ENCODE data around the gene TFPI2.

Gene TFPI2

GRCh38 chr7:93851536-93851935, 39.0 kb downstream of the TFPI2 start:
- no peak for DNase-seq
- H3K36me3 ChIP-seq (ENCODE audit: insufficient read depth, low read length) = no peaks in the 10 kb centered on the region
- H3K9me3 ChIP-seq (ENCODE audit: insufficient read depth, low read length, severe bottlenecking) = no peaks in the 10 kb centered on the region
- H3K4me3 ChIP-seq (ENCODE audit: low read depth in 1 of 2, low read length in 2 of 2) = no peak overlapping the region
- H3K27me3 ChIP-seq (ENCODE audit: insufficient read depth, low read length, poor library complexity) = no peaks in the 10 kb centered on the region
- H2AFZ ChIP-seq (ENCODE audit: low read depth, low read length) = no peak overlapping the region
- no peak for ATAC-seq (ENCODE audit: insufficient read depth, low read depth)
- H3K4me2 ChIP-seq (ENCODE audit: insufficient read depth, low read length) = no peak overlapping the region
- H3K9ac ChIP-seq (ENCODE audit: low read depth, low read length) = no peak overlapping the region
- H3K27ac ChIP-seq (ENCODE audit: low read length) = no peak overlapping the region
- H3K79me2 ChIP-seq (ENCODE audit: insufficient read depth, low read length) = no peaks in the 10 kb centered on the region
- TF ChIP-seq, protein P1, sequence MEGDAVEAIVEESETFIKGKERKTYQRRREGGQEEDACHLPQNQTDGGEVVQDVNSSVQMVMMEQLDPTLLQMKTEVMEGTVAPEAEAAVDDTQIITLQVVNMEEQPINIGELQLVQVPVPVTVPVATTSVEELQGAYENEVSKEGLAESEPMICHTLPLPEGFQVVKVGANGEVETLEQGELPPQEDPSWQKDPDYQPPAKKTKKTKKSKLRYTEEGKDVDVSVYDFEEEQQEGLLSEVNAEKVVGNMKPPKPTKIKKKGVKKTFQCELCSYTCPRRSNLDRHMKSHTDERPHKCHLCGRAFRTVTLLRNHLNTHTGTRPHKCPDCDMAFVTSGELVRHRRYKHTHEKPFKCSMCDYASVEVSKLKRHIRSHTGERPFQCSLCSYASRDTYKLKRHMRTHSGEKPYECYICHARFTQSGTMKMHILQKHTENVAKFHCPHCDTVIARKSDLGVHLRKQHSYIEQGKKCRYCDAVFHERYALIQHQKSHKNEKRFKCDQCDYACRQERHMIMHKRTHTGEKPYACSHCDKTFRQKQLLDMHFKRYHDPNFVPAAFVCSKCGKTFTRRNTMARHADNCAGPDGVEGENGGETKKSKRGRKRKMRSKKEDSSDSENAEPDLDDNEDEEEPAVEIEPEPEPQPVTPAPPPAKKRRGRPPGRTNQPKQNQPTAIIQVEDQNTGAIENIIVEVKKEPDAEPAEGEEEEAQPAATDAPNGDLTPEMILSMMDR (IDR thresholded peaks at IDR 0.05; ENCODE audit: borderline replicate concordance, extremely low read depth, low read length, poor library complexity, severe bottlenecking) = no peak
- no peak for TF ChIP-seq EZH2 (IDR thresholded peaks at IDR 0.05; ENCODE audit: borderline replicate concordance, low read depth, low read length, severe bottlenecking)
- H3K4me1 ChIP-seq (ENCODE audit: insufficient read depth, low read length) = no peaks in the 10 kb centered on the region
- no peaks in the 10 kb centered on the region for H4K20me1 ChIP-seq (ENCODE audit: insufficient read depth, low read length)

GRCh38 chr7:93843260-93843659, 47.3 kb downstream of the TFPI2 start:
- Histone ChIP-seq H2AFZ (ENCODE audit: low read depth, low read length) (no peak overlapping the region), H3K27ac (ENCODE audit: low read length) (no peak overlapping the region)

DNA sequence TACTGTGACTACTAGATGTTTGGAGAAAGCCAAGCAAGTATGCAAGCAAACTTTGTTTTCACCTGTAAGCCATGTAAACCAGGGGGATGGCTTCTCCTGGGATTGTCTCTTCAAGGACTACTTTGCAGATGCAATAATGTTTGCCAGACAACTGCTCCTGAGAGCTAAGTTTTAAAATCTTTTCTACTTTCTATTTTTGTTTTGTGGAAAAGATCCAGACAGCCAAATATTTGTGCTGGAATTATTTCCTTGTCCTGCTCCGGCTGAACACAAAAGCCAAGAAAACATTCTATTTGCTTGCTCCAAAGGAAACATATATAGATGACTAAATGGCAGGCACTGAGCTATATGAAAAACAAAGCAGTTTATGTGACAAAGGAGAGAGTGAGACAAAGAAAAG, 51.6 kb downstream of the TFPI2 start:
- Histone ChIP-seq H3K27me3 (ENCODE audit: insufficient read depth, low read length, poor library complexity) (no peaks in the 10 kb centered on the region), H3K36me3 (ENCODE audit: insufficient read depth, low read length) (no peaks in the 10 kb centered on the region), H3K4me2 (ENCODE audit: insufficient read depth, low read length) (no peak overlapping the region), H3K79me2 (ENCODE audit: insufficient read depth, low read length) (no peaks in the 10 kb centered on the region), H3K4me3 (ENCODE audit: low read depth in 1 of 2, low read length in 2 of 2) (no peak overlapping the region), H3K9ac (ENCODE audit: low read depth, low read length) (no peak overlapping the region), H4K20me1 (ENCODE audit: insufficient read depth, low read length) (no peaks in the 10 kb centered on the region), H2AFZ (ENCODE audit: low read depth, low read length) (no peak overlapping the region), H3K4me1 (ENCODE audit: insufficient read depth, low read length) (no peaks in the 10 kb centered on the region), H3K9me3 (ENCODE audit: insufficient read depth, low read length, severe bottlenecking) (no peaks in the 10 kb centered on the region), H3K27ac (ENCODE audit: low read length) (no peak overlapping the region)
- TF ChIP-seq EZH2 (IDR thresholded peaks at IDR 0.05; ENCODE audit: borderline replicate concordance, low read depth, low read length, severe bottlenecking) = no peak
- TF ChIP-seq, protein P1 (IDR thresholded peaks at IDR 0.05; ENCODE audit: borderline replicate concordance, extremely low read depth, low read length, poor library complexity, severe bottlenecking) = no peak
- ATAC-seq (ENCODE audit: insufficient read depth, low read depth) = no peak
- DNase-seq = no peak

More at GRCh38 chr7:93843260-93843659, 47.3 kb downstream of the TFPI2 start:
- Histone ChIP-seq H3K4me1 (ENCODE audit: insufficient read depth, low read length) (no peaks in the 10 kb centered on the region), H3K36me3 (ENCODE audit: insufficient read depth, low read length) (no peaks in the 10 kb centered on the region), H3K4me3 (ENCODE audit: low read depth in 1 of 2, low read length in 2 of 2) (no peak overlapping the region), H3K4me2 (ENCODE audit: insufficient read depth, low read length) (no peak overlapping the region), H3K9me3 (ENCODE audit: insufficient read depth, low read length, severe bottlenecking) (no peaks in the 10 kb centered on the region), H3K9ac (ENCODE audit: low read depth, low read length) (no peak overlapping the region), H3K27me3 (ENCODE audit: insufficient read depth, low read length, poor library complexity) (no peaks in the 10 kb centered on the region), H4K20me1 (ENCODE audit: insufficient read depth, low read length) (no peaks in the 10 kb centered on the region), H3K79me2 (ENCODE audit: insufficient read depth, low read length) (no peaks in the 10 kb centered on the region)
- TF ChIP-seq, protein P1 (IDR thresholded peaks at IDR 0.05; ENCODE audit: borderline replicate concordance, extremely low read depth, low read length, poor library complexity, severe bottlenecking) = no peak
- TF ChIP-seq EZH2 (IDR thresholded peaks at IDR 0.05; ENCODE audit: borderline replicate concordance, low read depth, low read length, severe bottlenecking) = no peak
- DNase-seq = no peak
- no peak for ATAC-seq (ENCODE audit: insufficient read depth, low read depth)

DNA sequence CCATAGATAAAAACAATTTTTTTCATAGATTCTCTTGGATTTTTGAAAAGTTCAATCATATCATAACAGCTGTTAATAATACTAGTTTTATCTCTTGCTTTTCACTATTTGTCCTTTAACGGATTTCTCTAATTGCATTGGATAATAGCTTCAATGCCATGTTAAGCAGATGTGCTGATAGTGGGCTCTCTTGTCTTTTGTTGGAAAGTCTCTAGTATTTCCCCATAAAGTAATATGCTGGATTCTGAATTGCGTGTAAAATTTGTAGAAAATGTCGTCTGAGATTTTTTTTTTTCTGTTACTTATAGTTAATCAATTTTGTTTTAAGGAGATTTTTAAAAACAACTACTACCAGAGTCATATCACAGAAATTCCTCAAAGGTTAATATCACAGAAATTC, 53.3 kb downstream of the TFPI2 start:
- Histone ChIP-seq H3K4me1 (ENCODE audit: insufficient read depth, low read length) (no peaks in the 10 kb centered on the region), H3K27ac (ENCODE audit: low read length) (no peak overlapping the region), H3K36me3 (ENCODE audit: insufficient read depth, low read length) (no peaks in the 10 kb centered on the region), H4K20me1 (ENCODE audit: insufficient read depth, low read length) (no peaks in the 10 kb centered on the region), H3K4me3 (ENCODE audit: low read depth in 1 of 2, low read length in 2 of 2) (no peak overlapping the region), H3K4me2 (ENCODE audit: insufficient read depth, low read length) (no peak overlapping the region), H3K9ac (ENCODE audit: low read depth, low read length) (no peak overlapping the region), H3K27me3 (ENCODE audit: insufficient read depth, low read length, poor library complexity) (no peaks in the 10 kb centered on the region), H2AFZ (ENCODE audit: low read depth, low read length) (no peak overlapping the region), H3K9me3 (ENCODE audit: insufficient read depth, low read length, severe bottlenecking) (no peaks in the 10 kb centered on the region), H3K79me2 (ENCODE audit: insufficient read depth, low read length) (no peaks in the 10 kb centered on the region)
- ATAC-seq (ENCODE audit: insufficient read depth, low read depth) (no peak), DNase-seq (no peak)
- no peak for TF ChIP-seq EZH2 (IDR thresholded peaks at IDR 0.05; ENCODE audit: borderline replicate concordance, low read depth, low read length, severe bottlenecking)
- TF ChIP-seq, protein P1 (IDR thresholded peaks at IDR 0.05; ENCODE audit: borderline replicate concordance, extremely low read depth, low read length, poor library complexity, severe bottlenecking) = no peak

All from DND-41 (cell line).